SK-N-SH (cell line): ENCODE measurements around the gene VTCN1. TPM values are rescaled to one million over a fixed set of nuclear protein-coding genes. Genes with fewer than 3 reads are reported as not detected.
"Not testable (repeated sequence)": the region's sequence is repeated elsewhere in the genome, so short reads cannot be mapped to it uniquely, and the experiment has no call there.

Experiments
- CTCF ChIA-PET: fragments of 300-600, 350-600 bp; formaldehyde crosslinking; extraction: SDS; loops from one replicate; lab custom pipeline; 2021; lab: Yijun Ruan, JAX
- POLR2A ChIA-PET: fragments of 350-600 bp; sonication (Branson Sonifier 250); formaldehyde crosslinking; extraction: SDS; loops from one replicate; lab custom pipeline; 2020; ENCODE audit warnings: antibody characterized with exemption, inconsistent platforms; lab: Yijun Ruan, JAX
- DNase-seq: peaks from one replicate; pipeline ENCODE4 v3.0.0; 2012
- H2AFZ ChIP-seq: fragments of 200-600 bp; sonication (generic); 2 replicates; pipeline ENCODE4 v1.8.1; 2016; ENCODE audit warnings: antibody characterized with exemption, mild to moderate bottlenecking, low read depth
- H3F3A ChIP-seq: fragments of 200-600 bp; sonication (generic); replicated peaks from 2 replicates; pipeline ENCODE3; 2016; ENCODE audit warnings: antibody characterized with exemption, mild to moderate bottlenecking; ENCODE audit not compliant: insufficient read depth
- H3K27ac ChIP-seq, 2 experiments: fragments of 200-500 bp in 1 of 2; fragments of 200-600 bp in 1 of 2; sonication (Bioruptor generic) in 1 of 2; sonication (generic), shearing (Covaris generic) in 1 of 2; 2 replicates each; pipeline versions ENCODE4 v1.5.1 to v1.6.1; 2014 to 2016; ENCODE audit warnings: low read depth in 2 of 2, inconsistent platforms in 1 of 2, low read length in 1 of 2, mild to moderate bottlenecking in 1 of 2, mixed read lengths in 1 of 2
- H3K27me3 ChIP-seq: fragments of 200-600 bp; sonication (generic), shearing (Covaris generic); 2 replicates; pipeline ENCODE4 v1.6.1; 2016; ENCODE audit warnings: mixed run types; ENCODE audit not compliant: insufficient read depth
- H3K36me3 ChIP-seq, 2 experiments: fragments of 200-500 bp in 1 of 2; fragments of 200-600 bp in 1 of 2; sonication (Bioruptor generic) in 1 of 2; sonication (generic) in 1 of 2; replicated peaks in 1 of 2; 2 replicates each; pipeline versions ENCODE3 to v1.5.1; 2014 to 2016; ENCODE audit warnings: low read length in 1 of 2, mild to moderate bottlenecking in 1 of 2; ENCODE audit not compliant: insufficient read depth in 2 of 2, control insufficient read depth in 1 of 2
- H3K4me1 ChIP-seq, 2 experiments: fragments of 200-500 bp in 1 of 2; fragments of 200-600 bp in 1 of 2; sonication (Bioruptor generic) in 1 of 2; sonication (generic), shearing (Covaris generic) in 1 of 2; 2 replicates each; pipeline versions ENCODE4 v1.5.1 to v1.6.1; 2014 to 2016; ENCODE audit warnings: low read depth in 1 of 2, low read length in 1 of 2, mixed run types in 1 of 2; ENCODE audit not compliant: insufficient read depth in 2 of 2, control insufficient read depth in 1 of 2
- H3K4me2 ChIP-seq: fragments of 200-600 bp; sonication (generic), shearing (Covaris generic); 2 replicates; pipeline ENCODE4 v1.6.1; 2017; ENCODE audit warnings: mixed run types
- H3K4me3 ChIP-seq, 2 experiments: fragments of 200-500 bp in 1 of 2; fragments of 200-600 bp in 1 of 2; sonication (Bioruptor generic) in 1 of 2; sonication (generic), shearing (Covaris generic) in 1 of 2; 2 replicates each; pipeline versions ENCODE4 v1.5.1 to v1.8.1; 2014 to 2016; ENCODE audit warnings: low read depth in 2 of 2, inconsistent platforms in 1 of 2, low read length in 1 of 2, mild to moderate bottlenecking in 1 of 2, mixed read lengths in 1 of 2, moderate library complexity in 1 of 2
- H3K79me2 ChIP-seq: fragments of 200-600 bp; sonication (generic); 2 replicates; pipeline ENCODE4 v1.8.1; 2017; ENCODE audit warnings: mild to moderate bottlenecking; ENCODE audit not compliant: insufficient read depth
- H3K9ac ChIP-seq: fragments of 200-600 bp; sonication (generic); 2 replicates; pipeline ENCODE4 v1.6.1; 2017; ENCODE audit warnings: mixed run types
- H3K9me2 ChIP-seq: fragments of 200-600 bp; sonication (generic); 2 replicates; pipeline ENCODE4 v1.6.1; 2017; ENCODE audit warnings: mixed run types
- H3K9me3 ChIP-seq: fragments of 200-600 bp; sonication (generic); 2 replicates; pipeline ENCODE4 v1.6.1; 2017; ENCODE audit warnings: mixed run types, mild to moderate bottlenecking, moderate library complexity
- H4K20me1 ChIP-seq: fragments of 200-600 bp; sonication (generic); 2 replicates; pipeline ENCODE4 v1.6.1; 2017; ENCODE audit warnings: mild to moderate bottlenecking, mixed run types; ENCODE audit not compliant: insufficient read depth
- CTCF ChIP-seq: fragments of 200-600 bp; sonication (generic); IDR thresholded peaks from 2 replicates; pipeline ENCODE4 v1.6.1; 2017; ENCODE audit warnings: antibody characterized with exemption, mild to moderate bottlenecking, moderate library complexity
- FOSL2 ChIP-seq: IDR thresholded peaks from 2 replicates; pipeline ENCODE4 v1.4.0; 2012; ENCODE audit warnings: low read depth, mild to moderate bottlenecking, moderate library complexity, borderline replicate concordance
- FOXM1 ChIP-seq: IDR thresholded peaks from 2 replicates; pipeline ENCODE4 v1.4.0; 2012; ENCODE audit warnings: low read depth, mild to moderate bottlenecking
- IRF3 ChIP-seq: fragments of 150-350 bp; IDR thresholded peaks from 2 replicates; pipeline ENCODE4 v1.6.1; 2016; ENCODE audit warnings: mild to moderate bottlenecking, low read depth, low read length
- JUND ChIP-seq: IDR thresholded peaks from 2 replicates; pipeline ENCODE4 v1.4.0; 2012
- NRF1 ChIP-seq: IDR thresholded peaks from 2 replicates; pipeline ENCODE4 v1.6.1; 2012; ENCODE audit warnings: low read depth, mild to moderate bottlenecking, low read length
- PBX3 ChIP-seq: IDR thresholded peaks from 2 replicates; pipeline ENCODE4; 2012
- RAD21 ChIP-seq: IDR thresholded peaks from 2 replicates; pipeline ENCODE4 v1.6.1; 2012; ENCODE audit warnings: mild to moderate bottlenecking, low read length
- REST ChIP-seq: IDR thresholded peaks from 2 replicates; pipeline ENCODE4 v1.6.1; 2012; ENCODE audit warnings: mild to moderate bottlenecking, low read depth, low read length, moderate library complexity
- RFX5 ChIP-seq: IDR thresholded peaks from 2 replicates; pipeline ENCODE4 v1.6.1; 2012; ENCODE audit warnings: mild to moderate bottlenecking, improper control_type of control experiment, low read length
- SMC3 ChIP-seq: IDR thresholded peaks from 2 replicates; pipeline ENCODE4 v1.6.1; 2012; ENCODE audit warnings: low read depth, low read length, improper control_type of control experiment
- TCF12 ChIP-seq: IDR thresholded peaks from 2 replicates; pipeline ENCODE4 v1.4.0; 2012
- ZBTB33 ChIP-seq: IDR thresholded peaks from 2 replicates; pipeline ENCODE4 v1.4.0; 2012; ENCODE audit warnings: low read depth, borderline replicate concordance
- polyA plus RNA-seq, 3 experiments: library from polyadenylated mRNA; depleted of rRNA; stranded (reverse); fragments of >200 nt; gene quantifications; 2 replicates each; pipeline ENCODE4 v1.2.3, GENCODE V29; 2012

Gene VTCN1
- polyA plus RNA-seq, 1 of the 3 experiments (the other 2 are of a cell fraction): not detected

GRCh38 chr1:117258791-117259190, 48.1 kb upstream of the VTCN1 start (continued):
- TF ChIP-seq REST (no peak), RFX5 (no peak), NRF1 (no peak), ZBTB33 (no peak), RAD21 (no peak), JUND (no peak), TCF12 (no peak), SMC3 (no peak), FOXM1 (no peak), IRF3 (no peak), PBX3 (no peak), CTCF (no peak), FOSL2 (no peak)

GRCh38 chr1:117258075-117258474, 47.3 kb upstream of the VTCN1 start:
- H3K4me1 ChIP-seq, H3K27ac ChIP-seq, H2AFZ ChIP-seq, POLR2A ChIA-PET, H3K27me3 ChIP-seq, H3K4me2 ChIP-seq, CTCF ChIA-PET, H3K36me3 ChIP-seq, H3F3A ChIP-seq, H4K20me1 ChIP-seq, H3K79me2 ChIP-seq, DNase-seq, H3K4me3 ChIP-seq, H3K9me2 ChIP-seq, H3K9me3 ChIP-seq, H3K9ac ChIP-seq: not testable (repeated sequence)
